NCI-H2227 (cell line): Measurements from ENCODE around the gene RASAL1.
"Not testable (repeated sequence)": the region's sequence is repeated elsewhere in the genome, so short reads cannot be mapped to it uniquely, and the experiment has no call there.

Experiments
- DNase-seq: peaks from one replicate; lab custom pipeline; 2025; ENCODE audit not compliant: unreplicated experiment; lab: John Stamatoyannopoulos, UW

RASAL1 gene

GRCh38 chr12:113119980-113120669 lies 15.4 kb downstream of the RASAL1 start:
- peak; percentile 37 for DNase-seq

- no peak for DNase-seq
Observed at GRCh38 chr12:113118142-113118541, 17.4 kb downstream of the RASAL1 start.

- DNase-seq, result not testable (repeated sequence)
Observed at GRCh38 chr12:113117684-113118083, 17.9 kb downstream of the RASAL1 start.

- DNase-seq, result no peak
Observed at GRCh38 chr12:113116875-113117274, 18.7 kb downstream of the RASAL1 start.

GRCh38 chr12:113115455-113116126 lies 20.0 kb downstream of the RASAL1 start:
- no peak for DNase-seq

GRCh38 chr12:113114447-113115178 lies 20.9 kb downstream of the RASAL1 start:
- no peak for DNase-seq

GRCh38 chr12:113113397-113113796 lies 22.2 kb downstream of the RASAL1 start:
- DNase-seq, result no peak

GRCh38 chr12:113112043-113112899 lies 23.3 kb downstream of the RASAL1 start:
- DNase-seq, result no peak

GRCh38 chr12:113111247-113111646 lies 24.3 kb downstream of the RASAL1 start:
- DNase-seq, result no peak

GRCh38 chr12:113109872-113110599 lies 25.5 kb downstream of the RASAL1 start:
- no peak for DNase-seq

GRCh38 chr12:113109360-113109759 lies 26.2 kb downstream of the RASAL1 start:
- no peak for DNase-seq

GRCh38 chr12:113108308-113108707 lies 27.3 kb downstream of the RASAL1 start:
- DNase-seq, result no peak

GRCh38 chr12:113106361-113106760 lies 29.2 kb downstream of the RASAL1 start:
- DNase-seq, result no peak

- no peak for DNase-seq
Observed at GRCh38 chr12:113105606-113106271, 29.8 kb downstream of the RASAL1 start.

- DNase-seq, result no peak
Observed at GRCh38 chr12:113104953-113105510, 30.5 kb downstream of the RASAL1 start.

- no peak for DNase-seq
Observed at GRCh38 chr12:113103756-113104450, 31.7 kb downstream of the RASAL1 start.

- no peak for DNase-seq
Observed at GRCh38 chr12:113102811-113103210, 32.8 kb downstream of the RASAL1 start.

GRCh38 chr12:113101751-113102150 lies 33.8 kb downstream of the RASAL1 start:
- no peak for DNase-seq

- DNase-seq, result no peak
Observed at GRCh38 chr12:113099764-113100163, 35.8 kb downstream of the RASAL1 start.
